A549 (cell line): ENCODE measurements around the gene XRCC5.

Experiments
- CEBPB ChIP-seq, 2 experiments: fragments of >200 bp in 1 of 2; sonication (Bioruptor Twin) in 1 of 2; formaldehyde crosslinking in 1 of 2; IDR thresholded peaks; 2 replicates each; pipeline ENCODE4 v1.6.1; 2012 to 2016
- CHD4 ChIP-seq: fragments of 200-600 bp; sonication (generic); IDR thresholded peaks from 2 replicates; pipeline ENCODE4 v1.6.1; 2016; ENCODE audit warnings: antibody characterized with exemption, mild to moderate bottlenecking, borderline replicate concordance
- CTCF ChIP-seq: fragments of >200 bp; sonication (Bioruptor Twin); formaldehyde crosslinking; IDR thresholded peaks from 3 replicates; pipeline ENCODE4 v1.5.1; 2016
- EP300 ChIP-seq, 2 experiments: fragments of >200 bp; sonication (Bioruptor Twin); formaldehyde crosslinking; IDR thresholded peaks; 2 replicates in 1 of 2; 3 replicates in 1 of 2; pipeline ENCODE4 v1.6.1; 2016 to 2017
- MYC ChIP-seq: IDR thresholded peaks from 2 replicates; pipeline ENCODE4 v1.6.1; 2012; ENCODE audit warnings: mild to moderate bottlenecking, inconsistent platforms, low read length, improper control_type of control experiment, borderline replicate concordance
- POLR2A ChIP-seq: IDR thresholded peaks from 2 replicates; pipeline ENCODE4 v1.6.1; 2012; ENCODE audit warnings: mild to moderate bottlenecking, low read length
- RCOR1 ChIP-seq: fragments of 150-350 bp; IDR thresholded peaks from 2 replicates; pipeline ENCODE4 v1.6.1; 2014; ENCODE audit warnings: antibody characterized with exemption, low read length, low read depth
- REST ChIP-seq: fragments of 200-600 bp; sonication (generic); IDR thresholded peaks from 2 replicates; pipeline ENCODE4 v1.6.1; 2016; ENCODE audit warnings: antibody characterized with exemption, mild to moderate bottlenecking, moderate library complexity
- ZFP36 ChIP-seq: fragments of 450-650 bp; IDR thresholded peaks from 2 replicates; pipeline ENCODE4 v1.6.1; 2014; ENCODE audit warnings: borderline replicate concordance; ENCODE audit not compliant: partially characterized antibody
- ZNF302 ChIP-seq: fragments of 250-450 bp; sonication (Bioruptor Pico); IDR thresholded peaks from 2 replicates; pipeline ENCODE4 v1.9.0; 2021; ENCODE audit warnings: inconsistent platforms, mild to moderate bottlenecking, moderate library complexity

- TF ChIP-seq CTCF (no peak), RCOR1 (no peak), REST (no peak), CHD4 (no peak), ZNF302 (CRISPR knock-in tag) (no peak), MYC (no peak), CEBPB (IDR thresholded peaks at IDR 0.05) (no peak), POLR2A (no peak), EP300 (IDR thresholded peaks at IDR 0.05) (no peak), ZFP36 (no peak)
These were observed 122.7 kb downstream of the XRCC5 start for GRCh38 chr2:216231867-216232266.
